Measurements from ENCODE around the gene UPK3B.
"Not testable (repeated sequence)": the region's sequence is repeated elsewhere in the genome, so short reads cannot be mapped to it uniquely, and the experiment has no call there.

Gene UPK3B

GRCh38 chr7:76495717-76496116 lies 14.6 kb upstream of the UPK3B start:
- not testable (repeated sequence) for DNase-seq

- not testable (repeated sequence) for DNase-seq
Measured at GRCh38 chr7:76497918-76498582, 12.3 kb upstream of the UPK3B start.

GRCh38 chr7:76498583-76499200 lies 11.7 kb upstream of the UPK3B start:
- DNase-seq = not testable (repeated sequence)

- not testable (repeated sequence) for DNase-seq
Measured at GRCh38 chr7:76499201-76499923, 11.0 kb upstream of the UPK3B start.

- DNase-seq = not testable (repeated sequence)
Measured at GRCh38 chr7:76499924-76500241, 10.5 kb upstream of the UPK3B start.

GRCh38 chr7:76502224-76502623 lies 8.1 kb upstream of the UPK3B start:
- not testable (repeated sequence) for DNase-seq

GRCh38 chr7:76502836-76503235 lies 7.5 kb upstream of the UPK3B start:
- DNase-seq = not testable (repeated sequence)

GRCh38 chr7:76503244-76503643 lies 7.1 kb upstream of the UPK3B start:
- not testable (repeated sequence) for DNase-seq

- DNase-seq = not testable (repeated sequence)
Measured at GRCh38 chr7:76504351-76505167, 5.8 kb upstream of the UPK3B start.

- DNase-seq = no peak
Measured at GRCh38 chr7:76505168-76506080, 4.9 kb upstream of the UPK3B start.

GRCh38 chr7:76506081-76506440 lies 4.3 kb upstream of the UPK3B start:
- DNase-seq = no peak

GRCh38 chr7:76506643-76507042 lies 3.7 kb upstream of the UPK3B start:
- DNase-seq = not testable (repeated sequence)

GRCh38 chr7:76507723-76508406 lies 2.5 kb upstream of the UPK3B start:
- no peak for DNase-seq

- DNase-seq = not testable (repeated sequence)
Measured at GRCh38 chr7:76511200-76511910, 1.0 kb downstream of the UPK3B start.

- DNase-seq = not testable (repeated sequence)
Measured at GRCh38 chr7:76511911-76512885, 1.8 kb downstream of the UPK3B start.

GRCh38 chr7:76512941-76513816 lies 2.8 kb downstream of the UPK3B start:
- DNase-seq = no peak

GRCh38 chr7:76513817-76514799 lies 3.8 kb downstream of the UPK3B start:
- DNase-seq = no peak

Data from NCI-H510A (cell line).